HEK293T (cell line): ENCODE results near the gene BACH2.

ENCODE experiments used
- BHLHE40 ChIP-seq: fragments of 450-650 bp; IDR thresholded peaks from 2 replicates; pipeline ENCODE4 v1.6.1; 2016; ENCODE audit warnings: mild to moderate bottlenecking, moderate library complexity, borderline replicate concordance
- FOXA1 ChIP-seq: fragments of 450-650 bp; IDR thresholded peaks from 2 replicates; pipeline ENCODE4 v1.6.1; 2016; ENCODE audit warnings: mild to moderate bottlenecking
- FOXM1 ChIP-seq: fragments of 450-650 bp; IDR thresholded peaks from 2 replicates; pipeline ENCODE4 v1.6.1; 2017; ENCODE audit warnings: mild to moderate bottlenecking, borderline replicate concordance
- HDGF ChIP-seq: fragments of 450-650 bp; IDR thresholded peaks from 2 replicates; pipeline ENCODE4 v1.6.1; 2017; ENCODE audit warnings: antibody characterized with exemption, borderline replicate concordance
- NFRKB ChIP-seq: fragments of 450-650 bp; IDR thresholded peaks from 2 replicates; pipeline ENCODE4 v1.6.1; 2016; ENCODE audit warnings: mild to moderate bottlenecking, moderate library complexity
- SP1 ChIP-seq: fragments of 450-650 bp; IDR thresholded peaks from 2 replicates; pipeline ENCODE4 v1.6.1; 2017

DNA sequence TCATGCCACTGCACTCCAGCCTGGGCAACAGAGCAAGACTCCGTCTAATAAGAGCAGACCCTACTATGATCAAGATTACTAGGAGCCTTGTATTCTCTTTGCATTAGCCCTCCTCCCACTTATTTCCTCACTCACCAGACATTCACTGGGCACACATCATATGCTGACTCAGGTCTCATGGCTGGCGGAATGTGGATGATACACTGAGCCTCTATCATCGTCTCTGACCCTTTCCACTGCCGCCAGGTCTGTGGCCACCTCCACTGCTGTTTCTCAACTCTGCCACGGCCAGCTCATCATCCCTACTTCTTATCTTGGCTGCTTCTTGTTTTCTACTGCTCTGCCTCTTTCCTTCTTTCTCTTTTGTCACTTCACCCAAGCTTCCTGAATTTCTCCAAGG is 161.0 kb downstream of the BACH2 start:
- no peak for TF ChIP-seq SP1
- TF ChIP-seq NFRKB = no peak
- no peak for TF ChIP-seq HDGF
- TF ChIP-seq BHLHE40 = no peak
- no peak for TF ChIP-seq FOXM1
- TF ChIP-seq FOXA1 = no peak
